ENCODE data around the gene PON3.

- TF ChIP-seq, protein P1, sequence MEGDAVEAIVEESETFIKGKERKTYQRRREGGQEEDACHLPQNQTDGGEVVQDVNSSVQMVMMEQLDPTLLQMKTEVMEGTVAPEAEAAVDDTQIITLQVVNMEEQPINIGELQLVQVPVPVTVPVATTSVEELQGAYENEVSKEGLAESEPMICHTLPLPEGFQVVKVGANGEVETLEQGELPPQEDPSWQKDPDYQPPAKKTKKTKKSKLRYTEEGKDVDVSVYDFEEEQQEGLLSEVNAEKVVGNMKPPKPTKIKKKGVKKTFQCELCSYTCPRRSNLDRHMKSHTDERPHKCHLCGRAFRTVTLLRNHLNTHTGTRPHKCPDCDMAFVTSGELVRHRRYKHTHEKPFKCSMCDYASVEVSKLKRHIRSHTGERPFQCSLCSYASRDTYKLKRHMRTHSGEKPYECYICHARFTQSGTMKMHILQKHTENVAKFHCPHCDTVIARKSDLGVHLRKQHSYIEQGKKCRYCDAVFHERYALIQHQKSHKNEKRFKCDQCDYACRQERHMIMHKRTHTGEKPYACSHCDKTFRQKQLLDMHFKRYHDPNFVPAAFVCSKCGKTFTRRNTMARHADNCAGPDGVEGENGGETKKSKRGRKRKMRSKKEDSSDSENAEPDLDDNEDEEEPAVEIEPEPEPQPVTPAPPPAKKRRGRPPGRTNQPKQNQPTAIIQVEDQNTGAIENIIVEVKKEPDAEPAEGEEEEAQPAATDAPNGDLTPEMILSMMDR (IDR thresholded peaks at IDR 0.05; ENCODE audit: insufficient read depth, low read depth, low read length) = no peak
- no peak for TF ChIP-seq EZH2 (IDR thresholded peaks at IDR 0.05; ENCODE audit: insufficient read depth, low read length)
Observed at GRCh38 chr7:95433129-95433528, 37.0 kb upstream of the PON3 start.
